SU-DHL-6 (cell line): ENCODE results near the gene HSF2BP.
"Not testable (repeated sequence)": the region's sequence is repeated elsewhere in the genome, so short reads cannot be mapped to it uniquely, and the experiment has no call there.

ENCODE experiments used
- H2AFZ ChIP-seq: fragments of 200-600 bp; sonication (generic); 2 replicates; pipeline ENCODE4 v1.6.1; 2014; ENCODE audit warnings: low read depth, mild to moderate bottlenecking, moderate library complexity, mixed read lengths, antibody characterized with exemption, low read length; ENCODE audit not compliant: severe bottlenecking
- H3F3A ChIP-seq: fragments of 200-600 bp; shearing (Covaris generic); 2 replicates; pipeline ENCODE4 v1.6.0; 2016; ENCODE audit warnings: antibody characterized with exemption, mild to moderate bottlenecking; ENCODE audit not compliant: insufficient read depth
- H3K27ac ChIP-seq: fragments of 200-600 bp; sonication (generic); 2 replicates; pipeline ENCODE4 v1.5.1; 2016; ENCODE audit warnings: low read depth, mild to moderate bottlenecking, low read length, moderate library complexity, mixed read lengths
- H3K27me3 ChIP-seq: fragments of 200-600 bp; sonication (generic), shearing (Covaris generic); 2 replicates; pipeline ENCODE4 v1.6.0; 2014; ENCODE audit warnings: mild to moderate bottlenecking, low read length
- H3K36me3 ChIP-seq: fragments of 200-600 bp; sonication (generic); 2 replicates; pipeline ENCODE4 v1.6.1; 2014; ENCODE audit warnings: mild to moderate bottlenecking, low read length, mixed read lengths
- H3K4me2 ChIP-seq: fragments of 300-600, 200-600 bp; shearing (Covaris generic), sonication (generic); 2 replicates; pipeline ENCODE4 v1.6.0; 2014; ENCODE audit warnings: low read length, low read depth, mild to moderate bottlenecking; ENCODE audit not compliant: poor library complexity, severe bottlenecking
- H3K4me3 ChIP-seq: fragments of 200-600 bp; sonication (generic); 2 replicates; pipeline ENCODE4 v1.5.1; 2014; ENCODE audit warnings: antibody characterized with exemption, low read length, mild to moderate bottlenecking, mixed read lengths; ENCODE audit not compliant: insufficient read depth, poor library complexity, severe bottlenecking
- H3K79me2 ChIP-seq: fragments of 200-600 bp; sonication (generic); 2 replicates; pipeline ENCODE4 v1.6.1; 2014; ENCODE audit warnings: mild to moderate bottlenecking, low read length, moderate library complexity; ENCODE audit not compliant: insufficient read depth
- H3K9ac ChIP-seq: fragments of 200-600 bp; sonication (generic); 2 replicates; pipeline ENCODE4 v1.7.0; 2014; ENCODE audit warnings: mild to moderate bottlenecking, low read length
- H3K9me2 ChIP-seq: fragments of 200-600 bp; sonication (generic); replicated peaks from 2 replicates; pipeline ENCODE4 v1.6.1; 2014; ENCODE audit warnings: low read length; ENCODE audit not compliant: insufficient read depth
- H3K9me3 ChIP-seq: fragments of 200-600 bp; sonication (generic); 2 replicates; pipeline ENCODE4 v1.6.1; 2014; ENCODE audit warnings: low read length, mixed read lengths; ENCODE audit not compliant: insufficient read depth
- H4K20me1 ChIP-seq: fragments of 200-600 bp; sonication (generic); 2 replicates; pipeline ENCODE4 v1.6.1; 2014; ENCODE audit warnings: low read depth, mild to moderate bottlenecking, antibody characterized with exemption, low read length, moderate library complexity, mixed read lengths
- CTCF ChIP-seq: fragments of 200-600 bp; sonication (generic); IDR thresholded peaks from one replicate; pipeline ENCODE4 v1.5.1; 2017; ENCODE audit warnings: antibody characterized with exemption, mild to moderate bottlenecking, low read length, moderate library complexity; ENCODE audit not compliant: insufficient read depth, poor library complexity, severe bottlenecking
- EZH2phosphoT487 ChIP-seq: fragments of 200-600 bp; sonication (generic), shearing (Covaris generic); conservative IDR thresholded peaks from 2 replicates; pipeline ENCODE4 v1.6.1; 2018; ENCODE audit warnings: mild to moderate bottlenecking, antibody characterized with exemption, low read length, moderate library complexity, mixed read lengths

Gene HSF2BP

GRCh38 chr21:43622796-43623195 is 36.5 kb downstream of the HSF2BP start:
- H3K4me3 ChIP-seq: no peak overlapping the region
- H4K20me1 ChIP-seq: no peaks in the 10 kb centered on the region
- H3K27me3 ChIP-seq: no peaks in the 10 kb centered on the region
- H3K79me2 ChIP-seq: no peaks in the 10 kb centered on the region
- no peak overlapping the region for H3K4me2 ChIP-seq
- no peaks in the 10 kb centered on the region for H3F3A ChIP-seq
- no peaks in the 10 kb centered on the region for H3K36me3 ChIP-seq
- 0 out of 2 replicates have a peak, but pooled peaks cover 7% of the 10 kb centered on the region for H3K9me3 ChIP-seq
- H3K9me2 ChIP-seq: no peaks in the 10 kb centered on the region
- no peak overlapping the region for H3K9ac ChIP-seq
- TF ChIP-seq EZH2phosphoT487: no peak
- no peak for TF ChIP-seq CTCF
- no peak overlapping the region for H2AFZ ChIP-seq
- H3K27ac ChIP-seq: no peak overlapping the region

GRCh38 chr21:43619856-43620255 is 39.4 kb downstream of the HSF2BP start:
- Histone ChIP-seq H4K20me1 (no peaks in the 10 kb centered on the region), H3K4me3 (no peak overlapping the region), H3K9ac (no peak overlapping the region), H3K4me2 (no peak overlapping the region), H3K79me2 (no peaks in the 10 kb centered on the region), H3F3A (no peaks in the 10 kb centered on the region), H3K9me3 (0 out of 2 replicates have a peak, but pooled peaks cover 7% of the 10 kb centered on the region), H2AFZ (no peak overlapping the region), H3K36me3 (no peaks in the 10 kb centered on the region), H3K27me3 (no peaks in the 10 kb centered on the region), H3K9me2 (no peaks in the 10 kb centered on the region), H3K27ac (no peak overlapping the region)
- TF ChIP-seq EZH2phosphoT487 (no peak), CTCF (no peak)

- H3K9me2 ChIP-seq: no peaks in the 10 kb centered on the region
- no peak overlapping the region for H3K27ac ChIP-seq
- no peak overlapping the region for H3K4me3 ChIP-seq
- H2AFZ ChIP-seq: no peak overlapping the region
- H3K4me2 ChIP-seq: no peak overlapping the region
- TF ChIP-seq CTCF: no peak
- H3F3A ChIP-seq: no peaks in the 10 kb centered on the region
- 0 out of 2 replicates have a peak, but pooled peaks cover 7% of the 10 kb centered on the region for H3K9me3 ChIP-seq
- no peaks in the 10 kb centered on the region for H3K79me2 ChIP-seq
- no peaks in the 10 kb centered on the region for H3K27me3 ChIP-seq
- no peak overlapping the region for H3K9ac ChIP-seq
- no peaks in the 10 kb centered on the region for H3K36me3 ChIP-seq
- H4K20me1 ChIP-seq: no peaks in the 10 kb centered on the region
Measured at GRCh38 chr21:43619344-43619743, 39.9 kb downstream of the HSF2BP start.

GRCh38 chr21:43618940-43619339 is 40.3 kb downstream of the HSF2BP start:
- H3K9me3 ChIP-seq: 0 out of 2 replicates have a peak, but pooled peaks cover 7% of the 10 kb centered on the region
- H3K4me2 ChIP-seq: no peak overlapping the region
- TF ChIP-seq EZH2phosphoT487 (no peak), CTCF (no peak)
- H3K9ac ChIP-seq: no peak overlapping the region
- H3K79me2 ChIP-seq: no peaks in the 10 kb centered on the region
- no peaks in the 10 kb centered on the region for H3K9me2 ChIP-seq
- H4K20me1 ChIP-seq: no peaks in the 10 kb centered on the region
- H3K27me3 ChIP-seq: no peaks in the 10 kb centered on the region
- H3K27ac ChIP-seq: no peak overlapping the region
- H3K4me3 ChIP-seq: no peak overlapping the region
- H2AFZ ChIP-seq: no peak overlapping the region
- no peaks in the 10 kb centered on the region for H3K36me3 ChIP-seq
- no peaks in the 10 kb centered on the region for H3F3A ChIP-seq

- H4K20me1 ChIP-seq, H3K27me3 ChIP-seq, H3K79me2 ChIP-seq, H3K9me2 ChIP-seq, H3F3A ChIP-seq, H3K4me2 ChIP-seq, H2AFZ ChIP-seq, H3K9ac ChIP-seq, H3K36me3 ChIP-seq, H3K4me3 ChIP-seq, H3K9me3 ChIP-seq, H3K27ac ChIP-seq: not testable (repeated sequence)
Measured at GRCh38 chr21:43616861-43617260, 42.4 kb downstream of the HSF2BP start.
